HepG2 (cell line): ENCODE data around the gene ADSS1. TPM values are rescaled to one million over a fixed set of nuclear protein-coding genes. Genes with fewer than 3 reads are reported as not detected.

Experiments
- DRAP1 ChIP-seq: IDR thresholded peaks from 2 replicates; pipeline ENCODE4 v1.6.1; 2016; ENCODE audit warnings: missing genetic modification reagents, missing compliant biosample characterization
- IRF1 ChIP-seq: sonication (generic); formaldehyde crosslinking; IDR thresholded peaks from 2 replicates; pipeline ENCODE4 v1.4.0; 2020; ENCODE audit warnings: low read depth, mild to moderate bottlenecking, missing genetic modification reagents
- MEIS1 ChIP-seq: sonication (generic); formaldehyde crosslinking; IDR thresholded peaks from 2 replicates; pipeline ENCODE4 v1.9.0; 2021; ENCODE audit warnings: mild to moderate bottlenecking, missing genetic modification reagents, moderate library complexity, borderline replicate concordance
- MZF1 ChIP-seq: sonication (generic); formaldehyde crosslinking; IDR thresholded peaks from 2 replicates; pipeline ENCODE4 v1.8.1; 2023; ENCODE audit warnings: mild to moderate bottlenecking, missing genetic modification reagents, borderline replicate concordance
- NRL ChIP-seq: sonication (generic); formaldehyde crosslinking; IDR thresholded peaks from 2 replicates; pipeline ENCODE4 v1.5.0; 2020; ENCODE audit warnings: missing genetic modification reagents, mild to moderate bottlenecking, moderate library complexity, borderline replicate concordance
- POLR2A ChIP-seq, 2 experiments: IDR thresholded peaks; 2 replicates each; pipeline ENCODE4 v1.6.1; 2011; ENCODE audit warnings: low read depth in 2 of 2, low read length in 2 of 2, mild to moderate bottlenecking in 1 of 2, moderate library complexity in 1 of 2; ENCODE audit not compliant: insufficient read depth in 1 of 2
- POLR2G ChIP-seq: fragments of 200-400 bp; formaldehyde crosslinking; IDR thresholded peaks from 2 replicates; pipeline ENCODE4 v1.6.1; 2018; ENCODE audit warnings: mild to moderate bottlenecking, low read depth, low read length, moderate library complexity
- RXRA ChIP-seq: sonication (generic); formaldehyde crosslinking; IDR thresholded peaks from 2 replicates; pipeline ENCODE4 v1.5.1; 2020; ENCODE audit warnings: missing genetic modification reagents
- SAP130 ChIP-seq: IDR thresholded peaks from 2 replicates; pipeline ENCODE4 v1.6.1; 2016; ENCODE audit warnings: low read depth
- TBP ChIP-seq: sonication (generic); formaldehyde crosslinking; IDR thresholded peaks from 2 replicates; pipeline ENCODE4 v1.5.0; 2020; ENCODE audit warnings: missing genetic modification reagents
- YEATS4 ChIP-seq: sonication (generic); formaldehyde crosslinking; IDR thresholded peaks from 2 replicates; pipeline ENCODE4 v1.4.0; 2020; ENCODE audit warnings: missing genetic modification reagents, borderline replicate concordance
- ZBTB7B ChIP-seq: sonication (generic); formaldehyde crosslinking; IDR thresholded peaks from 2 replicates; pipeline ENCODE4 v1.4.0; 2020; ENCODE audit warnings: missing genetic modification reagents
- ZNF431 ChIP-seq: sonication (generic); formaldehyde crosslinking; IDR thresholded peaks from 2 replicates; pipeline ENCODE4 v1.9.0; 2022; ENCODE audit warnings: missing genetic modification reagents, low read depth, mild to moderate bottlenecking, borderline replicate concordance
- ZNF512B ChIP-seq: sonication (generic); formaldehyde crosslinking; IDR thresholded peaks from 2 replicates; pipeline ENCODE4 v1.5.1; 2020; ENCODE audit warnings: missing genetic modification reagents, mild to moderate bottlenecking, borderline replicate concordance
- ZNF609 ChIP-seq: sonication (generic); formaldehyde crosslinking; IDR thresholded peaks from 2 replicates; pipeline ENCODE4 v1.4.0; 2020; ENCODE audit warnings: mild to moderate bottlenecking, missing genetic modification reagents, borderline replicate concordance
- ZNF724P ChIP-seq: sonication (generic); formaldehyde crosslinking; IDR thresholded peaks from 2 replicates; pipeline ENCODE4 v1.8.0; 2022; ENCODE audit warnings: missing genetic modification reagents, borderline replicate concordance
- ZNF761 ChIP-seq: sonication (generic); formaldehyde crosslinking; conservative IDR thresholded peaks from 2 replicates; pipeline ENCODE4 v1.4.0; 2020; ENCODE audit warnings: mild to moderate bottlenecking, missing genetic modification reagents
- polyA plus RNA-seq, 8 experiments: library from polyadenylated mRNA; depleted of rRNA in 3 of 8; stranded (reverse) in 7 of 8; unstranded in 1 of 8; fragments of >200 nt; fragmentation: Illumina TruSeq in 4 of 8; extraction: Trizol in 4 of 8; gene quantifications; 2 replicates each; pipeline versions ENCODE4 v1.2.1 to v1.2.3, GENCODE V29; 2011 to 2016; ENCODE audit warnings: low read depth in 4 of 8, missing spikeins in 1 of 8, mixed read lengths in 1 of 8; ENCODE audit not compliant: insufficient read depth in 1 of 8
- total RNA-seq, 5 experiments: library from RNA; depleted of rRNA; stranded (reverse); fragments of >200 nt; fragmentation: Illumina TruSeq; extraction: Trizol; gene quantifications; 2 replicates each; pipeline ENCODE4 v1.2.3, GENCODE V29; 2016; ENCODE audit warnings: low read depth in 1 of 5

ADSS1 gene
- total and polyA plus RNA-seq, 2 of the 13 experiments (the other 11 are each of a cell fraction or from before 2014, with no cell fraction given), result 1.0 to 36.7 TPM

GRCh38 chr14:104676694-104677511, 47.1 kb upstream of the ADSS1 start (continued):
- 0 out of 2 replicates have a peak, but pooled peaks have one; percentile 9 for TF ChIP-seq RXRA
- peak; percentile 42; the same call in 1 of the 2 replicates for TF ChIP-seq ZBTB7B (CRISPR knock-in tag)
- TF ChIP-seq POLR2G, result peak; percentile 29; the same call in 1 of the 2 replicates
- TF ChIP-seq POLR2A (IDR thresholded peaks at IDR 0.05; ENCODE audit: insufficient read depth in 1 of 2, low read depth in 2 of 2, low read length in 2 of 2), result 0 out of 4 replicates have a peak, but pooled peaks of 1 of the 2 experiments have one; percentile 29
- TF ChIP-seq ZNF724P (CRISPR knock-in tag), result 0 out of 2 replicates have a peak, but pooled peaks have one; percentile 32
- 0 out of 2 replicates have a peak, but pooled peaks have one; percentile 68 for TF ChIP-seq MEIS1 (CRISPR knock-in tag)
- peak; percentile 47 for TF ChIP-seq SAP130 (CRISPR knock-in tag)
- 0 out of 2 replicates have a peak, but pooled peaks have one; percentile 39 for TF ChIP-seq ZNF431 (CRISPR knock-in tag)
- peak; percentile 39; the same call in 1 of the 2 replicates for TF ChIP-seq ZNF609 (CRISPR knock-in tag)
- 0 out of 2 replicates have a peak, but pooled peaks have one; percentile 50 for TF ChIP-seq MZF1
- 0 out of 2 replicates have a peak, but pooled peaks have one; percentile 22 for TF ChIP-seq DRAP1
- peak; percentile 62; the same call in 1 of the 2 replicates for TF ChIP-seq IRF1 (CRISPR knock-in tag)
- TF ChIP-seq ZNF512B (CRISPR knock-in tag), result 0 out of 2 replicates have a peak, but pooled peaks have one; percentile 53
- 0 out of 2 replicates have a peak, but pooled peaks have one; percentile 22 for TF ChIP-seq ZNF761 (CRISPR knock-in tag)
- TF ChIP-seq YEATS4 (CRISPR knock-in tag), result peak; percentile 10; the same call in 1 of the 2 replicates
- no peak for TF ChIP-seq TBP (CRISPR knock-in tag)
- peak; percentile 31; the same call in 1 of the 2 replicates for TF ChIP-seq NRL (CRISPR knock-in tag)
